Activated T-cell treated with anti-CD3 and anti-CD28 coated beads, Interleukin-2, amount 50 U/mL, for 4 hours (primary cell): ENCODE measurements around the gene ZCCHC12. TPM values are rescaled to one million over a fixed set of nuclear protein-coding genes. Genes with fewer than 3 reads are reported as not detected.
A peak's percentile ranks its signal among the peaks of the same experiment; 100 is the strongest.

Experiments
- ATAC-seq, 2 donors: fragments of 200-7000 bp; cut with Tn5 transposase; one replicate each; pipeline ENCODE4 v1.10.0; 2021
- DNase-seq: peaks from one replicate; pipeline ENCODE4 v3.0.0-alpha.2; 2020
- H3K27me3 Mint-ChIP-seq: one replicate; pipeline ENCODE4 v1.8.0; 2021; ENCODE audit warnings: low read depth, mixed read lengths
- H3K36me3 Mint-ChIP-seq: one replicate; pipeline ENCODE4 v1.8.0; 2022; ENCODE audit warnings: mixed read lengths; ENCODE audit not compliant: insufficient read depth
- H3K4me1 Mint-ChIP-seq: one replicate; pipeline ENCODE4 v1.8.0; 2021; ENCODE audit warnings: low read depth, mixed read lengths
- H3K4me3 Mint-ChIP-seq: one replicate; pipeline ENCODE4 v1.8.0; 2021; ENCODE audit warnings: mild to moderate bottlenecking, moderate library complexity, mixed read lengths
- H3K9me3 Mint-ChIP-seq: one replicate; pipeline ENCODE4 v1.8.0; 2021; ENCODE audit warnings: mixed read lengths
- total RNA-seq, 3 donors: library from RNA; stranded (reverse); gene quantifications; one replicate each; pipeline ENCODE4 v1.2.1, GENCODE V29; 2021

ZCCHC12 gene
- total RNA-seq, 3 donors from 2014 or later: 0.13 to 1.3 (median 0.71) TPM

DNA sequence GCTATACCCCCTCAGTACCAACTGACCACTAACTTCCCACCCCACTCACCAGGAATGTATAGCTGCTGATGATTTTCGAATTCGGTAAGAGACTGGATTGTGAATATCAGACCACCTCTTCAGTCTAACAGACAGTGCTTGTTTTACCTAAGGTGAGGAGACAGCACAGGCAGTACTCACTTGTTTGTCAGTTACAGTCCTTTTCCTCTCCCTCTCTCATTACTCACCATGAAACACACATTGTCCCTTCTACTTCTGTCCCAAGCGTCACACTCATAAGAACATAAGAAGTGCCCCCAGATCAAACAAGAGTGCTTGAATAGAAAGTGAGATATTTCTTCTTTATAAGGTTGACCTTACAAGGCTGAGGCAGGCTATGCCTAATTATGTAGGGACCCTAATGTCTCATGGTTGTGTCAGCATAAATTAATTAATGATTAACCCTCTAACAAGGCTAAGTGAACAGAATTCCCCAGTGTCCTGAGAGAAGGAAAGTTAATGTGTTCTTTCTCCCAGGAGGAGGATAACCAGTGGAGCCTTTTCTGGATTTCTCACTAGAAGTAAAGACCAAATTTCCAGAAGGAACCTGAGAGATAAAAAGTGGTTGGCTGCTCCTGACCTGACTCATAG lies 32.2 kb downstream of the ZCCHC12 start:
- H3K36me3 Mint-ChIP-seq: no peaks in the 10 kb centered on the region
- no peak for ATAC-seq

DNA sequence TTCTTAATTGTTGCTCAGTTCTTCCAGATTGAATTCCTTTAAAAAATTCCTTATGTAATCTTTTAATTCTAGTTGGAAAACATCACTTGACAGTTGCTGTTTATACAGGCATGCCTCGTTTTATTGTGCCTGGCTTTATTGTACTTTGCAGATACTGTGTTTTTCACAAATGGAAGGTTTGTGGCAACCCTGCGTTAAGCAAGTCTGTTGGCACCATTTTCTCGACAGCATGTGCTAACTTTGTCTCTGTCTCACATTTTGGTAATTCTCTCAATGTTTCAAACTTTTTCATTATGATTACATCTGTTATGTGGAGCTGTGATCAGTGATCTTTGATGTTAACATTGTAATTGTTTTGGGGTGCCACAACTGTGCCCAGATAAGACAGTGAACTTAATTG lies 33.4 kb downstream of the ZCCHC12 start:
- H3K9me3 Mint-ChIP-seq: no peaks in the 10 kb centered on the region

More for the DNA sequence above, 32.2 kb downstream of the ZCCHC12 start:
- Mint-ChIP-seq H3K4me3 (no peak overlapping the region), H3K9me3 (no peaks in the 10 kb centered on the region), H3K27me3 (peaks cover 2% of the 10 kb centered on the region), H3K4me1 (no peaks in the 10 kb centered on the region)
- no peak for DNase-seq

DNA sequence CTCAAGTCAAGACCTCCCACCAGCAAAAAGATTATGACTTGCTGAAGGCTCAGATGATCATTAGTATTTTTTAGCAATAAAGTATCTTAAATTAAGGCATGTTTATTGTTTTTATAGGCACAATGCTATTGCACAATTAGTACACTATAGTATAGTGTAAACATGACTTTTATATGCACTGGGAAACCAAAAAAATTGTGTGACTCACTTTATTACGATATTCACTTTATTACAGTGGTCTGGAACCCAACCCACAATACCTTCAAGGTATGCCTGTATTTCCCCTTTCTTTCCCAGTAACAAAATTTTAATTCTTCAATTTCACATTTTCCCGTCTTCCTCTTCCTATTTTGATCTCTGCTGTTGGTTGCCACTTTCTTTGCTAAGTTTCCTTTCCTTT lies 37.7 kb downstream of the ZCCHC12 start:
- Mint-ChIP-seq H3K4me3 (no peak overlapping the region), H3K9me3 (no peaks in the 10 kb centered on the region), H3K4me1 (no peaks in the 10 kb centered on the region), H3K27me3 (peaks cover 2% of the 10 kb centered on the region), H3K36me3 (no peaks in the 10 kb centered on the region)
- ATAC-seq: no peak
- no peak for DNase-seq

More for the DNA sequence above, 33.4 kb downstream of the ZCCHC12 start:
- Mint-ChIP-seq H3K36me3 (no peaks in the 10 kb centered on the region), H3K4me1 (no peaks in the 10 kb centered on the region), H3K27me3 (peaks cover 2% of the 10 kb centered on the region), H3K4me3 (no peak overlapping the region)
- DNase-seq (no peak), ATAC-seq (no peak)

DNA sequence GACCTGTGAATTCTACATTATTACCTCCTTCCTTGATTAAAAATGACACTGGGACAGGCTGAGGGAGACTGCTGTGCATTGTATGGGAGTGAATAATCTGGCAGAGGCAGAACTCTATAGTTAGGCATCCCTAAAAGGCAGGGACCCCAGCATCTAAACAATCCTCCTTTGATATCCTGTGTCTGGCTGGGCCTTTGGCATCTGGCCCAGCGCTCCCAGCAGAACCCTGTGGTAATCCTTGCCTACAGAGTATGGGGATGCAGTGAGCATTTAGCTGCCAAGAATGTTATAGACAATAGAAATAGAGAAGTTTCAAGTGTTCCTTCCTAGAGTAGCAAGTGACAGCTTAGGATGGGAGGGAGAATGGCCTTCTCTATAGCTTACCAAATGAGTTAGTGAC lies 38.5 kb downstream of the ZCCHC12 start:
- H3K4me1 Mint-ChIP-seq: no peaks in the 10 kb centered on the region
- ATAC-seq: no peak
- no peak for DNase-seq
- H3K9me3 Mint-ChIP-seq: no peaks in the 10 kb centered on the region
- peaks cover 2% of the 10 kb centered on the region for H3K27me3 Mint-ChIP-seq
- H3K4me3 Mint-ChIP-seq: no peak overlapping the region
- no peaks in the 10 kb centered on the region for H3K36me3 Mint-ChIP-seq

DNA sequence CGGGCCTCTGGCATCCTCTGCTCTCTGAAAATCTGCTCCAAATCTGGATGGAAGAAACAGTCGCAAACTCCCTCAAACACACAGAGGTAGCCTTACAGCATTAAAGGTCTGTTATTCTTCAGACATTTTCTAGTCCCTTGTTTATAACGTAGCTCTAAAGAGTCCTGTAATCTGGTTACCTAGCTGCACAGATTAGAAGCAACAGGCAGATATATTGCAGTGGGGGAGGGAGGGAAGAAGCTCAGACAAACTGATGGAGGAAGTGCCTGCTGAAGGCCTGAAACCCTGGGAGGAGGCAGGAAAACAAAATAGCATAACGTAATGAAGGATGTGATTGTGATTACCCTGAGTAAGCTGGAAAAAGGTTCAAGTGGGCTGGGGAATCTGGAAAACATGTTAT lies 39.4 kb downstream of the ZCCHC12 start:
- no peak for DNase-seq

DNA sequence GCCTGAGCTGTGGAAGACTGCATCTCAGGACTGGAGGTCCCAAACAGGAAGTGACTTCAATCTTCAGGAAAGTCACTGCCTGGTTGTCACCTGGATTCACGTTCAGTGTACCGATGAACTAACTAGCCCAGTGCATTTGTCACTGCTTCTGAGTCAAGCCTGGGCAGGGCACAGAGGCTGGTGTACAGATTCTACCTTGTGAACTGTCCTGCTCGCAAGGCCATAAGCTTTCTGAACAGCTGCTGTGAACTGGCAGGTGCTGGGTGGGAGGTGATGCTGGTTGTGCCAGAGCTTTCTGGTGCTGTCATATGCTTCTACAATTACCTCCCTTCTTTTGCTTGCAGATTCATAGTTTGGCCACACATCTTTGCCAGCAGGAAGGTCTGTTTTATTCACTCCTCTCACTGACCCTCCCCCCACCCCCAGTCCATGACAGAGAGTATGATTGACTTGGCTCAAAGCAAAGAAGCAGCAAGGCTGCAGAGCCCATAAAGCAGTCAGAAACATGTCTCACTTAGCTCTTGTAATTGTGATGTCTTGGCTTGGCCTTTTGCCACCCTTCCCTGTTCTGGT lies 40.5 kb downstream of the ZCCHC12 start:
- H3K9me3 Mint-ChIP-seq: no peaks in the 10 kb centered on the region
- no peaks in the 10 kb centered on the region for H3K4me1 Mint-ChIP-seq
- H3K27me3 Mint-ChIP-seq: peaks cover 2% of the 10 kb centered on the region
- no peak for DNase-seq
- no peak for ATAC-seq
- no peak overlapping the region for H3K4me3 Mint-ChIP-seq
- no peaks in the 10 kb centered on the region for H3K36me3 Mint-ChIP-seq

More for the DNA sequence above, 39.4 kb downstream of the ZCCHC12 start:
- Mint-ChIP-seq H3K27me3 (peaks cover 2% of the 10 kb centered on the region), H3K36me3 (no peaks in the 10 kb centered on the region), H3K4me1 (no peaks in the 10 kb centered on the region), H3K4me3 (no peak overlapping the region), H3K9me3 (no peaks in the 10 kb centered on the region)
- no peak for ATAC-seq

DNA sequence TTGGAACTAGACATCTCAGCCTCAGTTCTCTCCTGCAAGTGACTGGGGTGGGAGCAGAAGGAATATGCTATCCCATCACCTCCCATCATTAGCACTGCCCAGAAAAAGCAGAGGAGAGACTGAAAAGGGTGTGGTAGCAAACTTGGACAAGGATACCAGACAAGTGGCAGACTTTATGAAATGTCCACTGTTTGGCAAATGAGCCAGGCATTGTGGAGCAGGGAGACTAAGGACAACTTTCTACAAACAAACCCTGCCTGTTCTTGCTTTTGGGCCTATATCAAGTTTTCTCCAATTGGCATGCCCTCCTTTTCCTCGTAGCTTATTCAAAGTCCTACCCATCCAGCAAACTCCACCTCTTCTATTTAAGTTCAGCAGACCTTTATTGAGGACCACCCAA lies 41.6 kb downstream of the ZCCHC12 start:
- ATAC-seq (no peak), DNase-seq (no peak)
- Mint-ChIP-seq H3K36me3 (no peaks in the 10 kb centered on the region), H3K9me3 (no peaks in the 10 kb centered on the region), H3K4me1 (no peaks in the 10 kb centered on the region), H3K27me3 (no peaks in the 10 kb centered on the region), H3K4me3 (no peak overlapping the region)

DNA sequence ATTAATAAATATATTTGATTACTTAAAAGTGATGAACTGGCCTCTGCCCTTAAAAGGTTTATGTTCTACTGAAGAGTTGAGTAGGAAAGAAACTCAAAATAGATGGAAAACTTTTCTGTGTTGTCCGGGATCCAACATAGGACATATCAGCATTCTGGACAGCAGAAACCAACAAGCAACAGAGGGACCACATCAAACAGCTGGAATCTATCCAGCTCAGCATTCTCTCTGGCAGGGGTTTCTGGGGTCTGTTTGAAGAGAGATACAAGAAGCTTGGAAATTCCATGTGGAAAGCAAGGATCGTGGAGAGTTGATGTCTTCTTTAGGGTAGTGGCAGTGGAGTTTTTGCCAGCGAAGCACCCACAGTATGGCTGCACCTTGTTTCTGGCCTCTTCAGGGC lies 43.6 kb downstream of the ZCCHC12 start:
- no peak for ATAC-seq
- Mint-ChIP-seq H3K4me1 (no peaks in the 10 kb centered on the region), H3K9me3 (no peaks in the 10 kb centered on the region), H3K27me3 (no peaks in the 10 kb centered on the region), H3K36me3 (no peaks in the 10 kb centered on the region), H3K4me3 (no peak overlapping the region)
- no peak for DNase-seq

DNA sequence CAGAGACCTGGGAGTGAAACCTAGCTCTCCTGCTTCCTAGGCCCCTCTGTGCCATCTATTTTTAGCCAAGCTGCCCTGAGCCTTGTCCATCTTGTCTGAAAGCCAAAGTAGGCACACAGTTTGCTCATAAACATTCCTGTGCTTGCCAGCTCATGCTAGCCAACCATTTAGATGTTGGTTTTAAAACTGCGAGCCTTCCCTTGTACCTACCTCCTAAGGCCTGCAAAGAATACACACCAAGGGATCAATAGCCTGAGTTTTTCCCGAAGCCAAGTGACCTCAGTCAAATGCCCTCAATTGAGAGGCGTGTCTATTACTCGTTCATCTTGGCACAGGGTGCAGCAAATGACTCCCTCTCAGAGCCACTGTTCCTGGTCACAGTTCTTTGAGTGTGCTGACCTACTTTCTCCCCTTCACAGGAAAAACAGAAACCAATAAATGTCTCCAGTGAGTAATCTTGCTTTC lies 48.5 kb downstream of the ZCCHC12 start:
- Mint-ChIP-seq H3K27me3 (no peaks in the 10 kb centered on the region), H3K4me3 (no peak overlapping the region), H3K9me3 (no peaks in the 10 kb centered on the region), H3K36me3 (no peaks in the 10 kb centered on the region), H3K4me1 (no peaks in the 10 kb centered on the region)
- DNase-seq: no peak
- ATAC-seq: peak in 1 of 2 donors; percentile 25

Other genes with a start within 250 kb of the ZCCHC12 start
- gene IL13RA1, start 96.2 kb upstream of the ZCCHC12 start, total RNA-seq: 1 to 10 TPM in 1 of 3 donors, under 1 TPM in 2; 0.26 to 2.0 (median 0.40) TPM
- 1 to 10 TPM; 5.8 to 7.3 (median 7.1) TPM for gene LONRF3, start 150.8 kb downstream of the ZCCHC12 start, total RNA-seq
- not detected for gene CT47C1, start 249.2 kb downstream of the ZCCHC12 start, total RNA-seq